H9 (cell line): ENCODE results near the gene TTC21B. TPM values are rescaled to one million over a fixed set of nuclear protein-coding genes. Genes with fewer than 3 reads are reported as not detected.

Source experiments
- DNase-seq: peaks from one replicate; pipeline ENCODE4 v3.0.0-alpha.2; 2017
- H2AFZ ChIP-seq: one replicate; pipeline ENCODE4 v1.6.1; 2013; ENCODE audit warnings: mild to moderate bottlenecking, low read length, control low read depth, moderate library complexity
- H2AK5ac ChIP-seq: 2 replicates; pipeline ENCODE4 v1.6.1; 2013; ENCODE audit warnings: low read length, control low read depth, mixed read lengths; ENCODE audit not compliant: insufficient read length
- H2BK120ac ChIP-seq: one replicate; pipeline ENCODE4 v1.6.1; 2013; ENCODE audit warnings: low read depth, mild to moderate bottlenecking, low read length, control low read depth, inconsistent platforms; ENCODE audit not compliant: poor library complexity, severe bottlenecking
- H2BK12ac ChIP-seq: 2 replicates; pipeline ENCODE4 v1.6.1; 2013; ENCODE audit warnings: low read length, control low read depth, mixed read lengths, low read depth; ENCODE audit not compliant: insufficient read length
- H2BK15ac ChIP-seq: 2 replicates; pipeline ENCODE4 v1.6.1; 2013; ENCODE audit warnings: low read depth, low read length, control low read depth
- H2BK20ac ChIP-seq: one replicate; pipeline ENCODE4 v1.6.1; 2013; ENCODE audit warnings: low read depth, mild to moderate bottlenecking, low read length, control low read depth, inconsistent platforms; ENCODE audit not compliant: poor library complexity, severe bottlenecking
- H2BK5ac ChIP-seq: 2 replicates; pipeline ENCODE4 v1.6.1; 2013; ENCODE audit warnings: low read length, control low read depth, mixed read lengths; ENCODE audit not compliant: insufficient read length
- H3K14ac ChIP-seq: 2 replicates; pipeline ENCODE4 v1.6.1; 2013; ENCODE audit warnings: low read length, control low read depth; ENCODE audit not compliant: insufficient read depth
- H3K18ac ChIP-seq: 2 replicates; pipeline ENCODE4 v1.6.1; 2013; ENCODE audit warnings: low read depth, mild to moderate bottlenecking, mixed read lengths, low read length, control low read depth; ENCODE audit not compliant: insufficient read length
- H3K23ac ChIP-seq: 2 replicates; pipeline ENCODE4 v1.6.1; 2013; ENCODE audit warnings: low read length, control low read depth, mixed read lengths, low read depth; ENCODE audit not compliant: insufficient read length
- H3K23me2 ChIP-seq: 2 replicates; pipeline ENCODE4 v1.6.1; 2013; ENCODE audit warnings: low read depth, mild to moderate bottlenecking, mixed read lengths, low read length, control low read depth; ENCODE audit not compliant: insufficient read length, poor library complexity, severe bottlenecking
- H3K27ac ChIP-seq: 2 replicates; pipeline ENCODE4 v1.5.1; 2013; ENCODE audit warnings: low read length, control low read depth, mixed read lengths, low read depth; ENCODE audit not compliant: insufficient read length
- H3K27me3 ChIP-seq: 2 replicates; pipeline ENCODE4 v1.6.1; 2013; ENCODE audit warnings: low read length, control low read depth, inconsistent platforms; ENCODE audit not compliant: insufficient read depth
- H3K4ac ChIP-seq: 2 replicates; pipeline ENCODE4 v1.6.1; 2013; ENCODE audit warnings: low read depth, mild to moderate bottlenecking, control low read depth, inconsistent platforms, low read length, moderate library complexity
- H3K4me1 ChIP-seq: 2 replicates; pipeline ENCODE4 v1.6.1; 2013; ENCODE audit warnings: low read length, control low read depth, inconsistent platforms; ENCODE audit not compliant: insufficient read depth
- H3K4me2 ChIP-seq: 2 replicates; pipeline ENCODE4 v1.6.1; 2013; ENCODE audit warnings: low read length, control low read depth, mixed read lengths; ENCODE audit not compliant: insufficient read length, insufficient read depth
- H3K56ac ChIP-seq: 2 replicates; pipeline ENCODE4 v1.6.1; 2013; ENCODE audit warnings: low read depth, mild to moderate bottlenecking, mixed read lengths, low read length, control low read depth; ENCODE audit not compliant: insufficient read length
- H3K79me1 ChIP-seq: 2 replicates; pipeline ENCODE4 v1.6.1; 2013; ENCODE audit warnings: low read depth, mild to moderate bottlenecking, moderate library complexity, low read length, control low read depth, inconsistent platforms; ENCODE audit not compliant: insufficient read depth, poor library complexity, severe bottlenecking
- H3K79me2 ChIP-seq: 2 replicates; pipeline ENCODE4 v1.6.1; 2013; ENCODE audit warnings: low read length, control low read depth, inconsistent platforms; ENCODE audit not compliant: insufficient read depth
- H3K9ac ChIP-seq: 2 replicates; pipeline ENCODE4 v1.6.1; 2013; ENCODE audit warnings: low read length, control low read depth, mixed read lengths; ENCODE audit not compliant: insufficient read length; ENCODE audit errors: extremely low read depth
- H3K9me3 ChIP-seq: one replicate; pipeline ENCODE4 v1.6.1; 2013; ENCODE audit warnings: low read depth, low read length, inconsistent platforms; ENCODE audit not compliant: control insufficient read depth
- H3T11ph ChIP-seq: one replicate; pipeline ENCODE4 v1.6.1; 2013; ENCODE audit warnings: mild to moderate bottlenecking, low read length, control low read depth, inconsistent platforms
- H4K20me1 ChIP-seq: one replicate; pipeline ENCODE4 v1.6.1; 2013; ENCODE audit not compliant: control insufficient read depth, insufficient read length, insufficient read depth
- H4K5ac ChIP-seq: 2 replicates; pipeline ENCODE4 v1.6.1; 2013; ENCODE audit warnings: low read depth, mild to moderate bottlenecking, mixed read lengths, low read length, control low read depth; ENCODE audit not compliant: insufficient read length
- H4K8ac ChIP-seq: replicated peaks from 2 replicates; pipeline ENCODE4 v1.6.1; 2013; ENCODE audit warnings: low read length, control low read depth, mixed read lengths, low read depth; ENCODE audit not compliant: insufficient read length
- H4K91ac ChIP-seq: 2 replicates; pipeline ENCODE4 v1.6.1; 2013; ENCODE audit warnings: low read depth, mild to moderate bottlenecking, moderate library complexity, mixed read lengths, low read length, control low read depth; ENCODE audit not compliant: insufficient read length
- H3K27ac Mint-ChIP-seq, 3 experiments: 2 replicates in 2 of 3; 3 replicates in 1 of 3; pipeline ENCODE4 v1.8.0; 2020 to 2021; ENCODE audit warnings: mixed read lengths in 3 of 3, mild to moderate bottlenecking in 1 of 3, moderate library complexity in 1 of 3
- H3K27me3 Mint-ChIP-seq: 2 replicates; pipeline ENCODE4 v1.8.0; 2021; ENCODE audit warnings: low read depth, mild to moderate bottlenecking, moderate library complexity, mixed read lengths
- H3K36me3 Mint-ChIP-seq, 3 experiments: 2 replicates in 2 of 3; 3 replicates in 1 of 3; pipeline ENCODE4 v1.8.0; 2020 to 2021; ENCODE audit warnings: low read depth in 3 of 3, mixed read lengths in 3 of 3; ENCODE audit not compliant: insufficient read depth in 1 of 3
- H3K4me1 Mint-ChIP-seq, 2 experiments: 2 replicates each; pipeline ENCODE4 v1.8.0; 2020; ENCODE audit warnings: mixed read lengths in 2 of 2
- H3K4me3 Mint-ChIP-seq, 2 experiments: 2 replicates in 1 of 2; 3 replicates in 1 of 2; pipeline ENCODE4 v1.8.0; 2020 to 2021; ENCODE audit warnings: mild to moderate bottlenecking in 2 of 2, mixed read lengths in 2 of 2, moderate library complexity in 1 of 2
- H3K9me3 Mint-ChIP-seq, 2 experiments: 2 replicates in 1 of 2; 3 replicates in 1 of 2; pipeline ENCODE4 v1.8.0; 2020; ENCODE audit warnings: mild to moderate bottlenecking in 2 of 2, mixed read lengths in 2 of 2, moderate library complexity in 1 of 2
- CTCF ChIP-seq: fragments of 200-600 bp; sonication (generic); conservative IDR thresholded peaks from 3 replicates; pipeline ENCODE4 v1.8.0; 2021; ENCODE audit warnings: antibody characterized with exemption, mild to moderate bottlenecking
- WGBS: extraction: QIAGEN DNeasy Blood & Tissue Kit; methylation state at CpG from one replicate; pipeline ENCODE4 v1.1.7; 2013; ENCODE audit warnings: missing lambda C conversion rate, low lambda C conversion rate, mixed read lengths; ENCODE audit not compliant: insufficient read length; ENCODE audit errors: extremely low coverage; 5-methylcytosine and 5-hydroxymethylcytosine counted together
- total RNA-seq: library from RNA; stranded (reverse); gene quantifications from 2 replicates; pipeline ENCODE4 v1.2.1, GENCODE V29; 2021

TTC21B gene
- total RNA-seq, 1 experiment from 2014 or later, result 16.6 TPM

- no peak overlapping the region for H2BK5ac ChIP-seq
- H2BK20ac ChIP-seq, result no peak overlapping the region
- H3K4me1 ChIP-seq, result no peaks in the 10 kb centered on the region
- no peak overlapping the region for H3K27ac ChIP-seq
- no peak for DNase-seq
- H3K27me3 ChIP-seq, result no peaks in the 10 kb centered on the region
- no peaks in the 10 kb centered on the region for H3K9me3 ChIP-seq
- H3K18ac ChIP-seq, result no peak overlapping the region
- no peak overlapping the region for H3K4me2 ChIP-seq
- no peak overlapping the region for H2AFZ ChIP-seq
- H3K23ac ChIP-seq, result no peak overlapping the region
- H3K79me2 ChIP-seq, result no peaks in the 10 kb centered on the region
- H3T11ph ChIP-seq, result no peak overlapping the region
- no peak overlapping the region for H2BK120ac ChIP-seq
- Mint-ChIP-seq H3K4me1 (peaks cover 10% of the 10 kb centered on the region in 2 experiments), H3K36me3 (peaks cover 0 to 1% (median 0%) of the 10 kb centered on the region in 3 experiments; a peak in 1 of 7 replicates), H3K27me3 (no peaks in the 10 kb centered on the region; the same call in none of the 2 replicates), H3K4me3 (no peak overlapping the region), H3K27ac (no peak overlapping the region), H3K9me3 (no peaks in the 10 kb centered on the region; a peak in 1 of 5 replicates)
- H3K23me2 ChIP-seq, result no peaks in the 10 kb centered on the region
- WGBS, result no CpG with 5 or more reads among the region's 3 CpGs
- TF ChIP-seq CTCF, result no peak
- no peaks in the 10 kb centered on the region for H4K20me1 ChIP-seq
- no peak overlapping the region for H3K4ac ChIP-seq
- no peak overlapping the region for H3K14ac ChIP-seq
- no peak overlapping the region for H2BK15ac ChIP-seq
- no peak overlapping the region for H4K91ac ChIP-seq
- H4K5ac ChIP-seq, result no peak overlapping the region
- no peak overlapping the region for H4K8ac ChIP-seq
- no peak overlapping the region for H3K56ac ChIP-seq
- H3K9ac ChIP-seq, result no peak overlapping the region
- H3K79me1 ChIP-seq, result no peaks in the 10 kb centered on the region
- no peak overlapping the region for H2AK5ac ChIP-seq
- no peak overlapping the region for H2BK12ac ChIP-seq
Observed at GRCh38 chr2:165958313-165958960, 4.9 kb upstream of the TTC21B start.
